GM12872 (cell line): Measurements from ENCODE around the gene CDC14B.

ENCODE experiments used
- TF ChIP-seq, protein P1 (sequence below): IDR thresholded peaks from 3 replicates; pipeline ENCODE4 v1.5.1; 2011; ENCODE audit warnings: low read depth, mild to moderate bottlenecking, low read length, moderate library complexity; ENCODE audit not compliant: insufficient read depth

Gene CDC14B

GRCh38 chr9:96509026-96509425 is 110.6 kb downstream of the CDC14B start:
- TF ChIP-seq, protein P1, sequence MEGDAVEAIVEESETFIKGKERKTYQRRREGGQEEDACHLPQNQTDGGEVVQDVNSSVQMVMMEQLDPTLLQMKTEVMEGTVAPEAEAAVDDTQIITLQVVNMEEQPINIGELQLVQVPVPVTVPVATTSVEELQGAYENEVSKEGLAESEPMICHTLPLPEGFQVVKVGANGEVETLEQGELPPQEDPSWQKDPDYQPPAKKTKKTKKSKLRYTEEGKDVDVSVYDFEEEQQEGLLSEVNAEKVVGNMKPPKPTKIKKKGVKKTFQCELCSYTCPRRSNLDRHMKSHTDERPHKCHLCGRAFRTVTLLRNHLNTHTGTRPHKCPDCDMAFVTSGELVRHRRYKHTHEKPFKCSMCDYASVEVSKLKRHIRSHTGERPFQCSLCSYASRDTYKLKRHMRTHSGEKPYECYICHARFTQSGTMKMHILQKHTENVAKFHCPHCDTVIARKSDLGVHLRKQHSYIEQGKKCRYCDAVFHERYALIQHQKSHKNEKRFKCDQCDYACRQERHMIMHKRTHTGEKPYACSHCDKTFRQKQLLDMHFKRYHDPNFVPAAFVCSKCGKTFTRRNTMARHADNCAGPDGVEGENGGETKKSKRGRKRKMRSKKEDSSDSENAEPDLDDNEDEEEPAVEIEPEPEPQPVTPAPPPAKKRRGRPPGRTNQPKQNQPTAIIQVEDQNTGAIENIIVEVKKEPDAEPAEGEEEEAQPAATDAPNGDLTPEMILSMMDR = no peak

DNA sequence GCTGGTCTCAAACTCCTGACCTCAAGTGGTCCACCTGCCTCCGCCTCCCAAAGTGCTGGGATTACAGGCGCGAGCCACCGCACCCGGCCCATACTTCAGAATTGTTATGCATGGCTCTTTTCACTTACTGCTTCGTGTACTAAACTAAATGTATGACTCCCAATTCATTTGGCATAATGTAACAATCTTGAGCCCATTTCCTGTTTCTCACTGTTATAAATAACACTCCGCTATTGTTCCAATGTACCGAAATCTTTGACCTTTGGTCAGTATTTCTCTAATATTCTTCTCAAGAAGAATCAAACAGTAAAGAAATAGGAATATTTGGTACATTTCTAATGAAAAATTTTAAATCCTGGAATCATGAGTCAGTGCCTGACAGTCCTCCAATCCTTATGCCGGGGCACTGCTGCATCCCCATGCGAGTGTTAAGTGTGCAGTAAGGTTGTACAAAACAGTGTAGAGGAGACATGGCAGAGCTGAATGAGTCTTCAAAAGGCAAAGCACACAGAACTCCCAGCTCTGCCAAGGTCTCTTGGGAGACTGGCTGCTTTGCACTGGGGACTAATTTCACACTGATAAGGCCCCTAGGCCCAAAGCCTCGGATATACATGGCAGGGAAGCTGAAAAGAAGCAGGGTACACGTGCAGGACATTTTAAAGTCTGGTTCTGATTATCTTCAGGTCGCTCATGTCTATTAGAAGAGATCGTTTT is 111.3 kb downstream of the CDC14B start:
- TF ChIP-seq, protein P1 = no peak

- TF ChIP-seq, protein P1 = no peak
Measured at GRCh38 chr9:96505316-96505991, 114.2 kb downstream of the CDC14B start.

DNA sequence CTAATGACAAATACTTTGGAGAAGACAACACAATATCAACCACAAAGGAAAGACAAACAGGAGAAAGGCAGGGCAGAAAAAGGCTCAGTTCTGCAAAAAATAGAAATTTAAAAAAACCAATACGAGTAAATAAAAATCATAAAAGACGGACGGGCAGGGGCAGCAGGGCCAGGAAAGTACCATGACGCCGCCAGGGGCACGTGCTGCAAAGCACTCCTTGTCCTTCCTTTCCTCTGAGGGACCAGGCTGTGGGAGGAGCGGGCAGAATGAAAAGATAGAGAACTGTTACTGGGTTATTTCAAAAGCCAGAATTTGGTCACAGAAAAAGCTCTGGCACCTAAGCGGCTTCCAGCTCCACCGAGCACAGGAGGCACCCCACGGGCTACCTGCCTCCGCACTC is 115.7 kb downstream of the CDC14B start:
- TF ChIP-seq, protein P1 = no peak

DNA sequence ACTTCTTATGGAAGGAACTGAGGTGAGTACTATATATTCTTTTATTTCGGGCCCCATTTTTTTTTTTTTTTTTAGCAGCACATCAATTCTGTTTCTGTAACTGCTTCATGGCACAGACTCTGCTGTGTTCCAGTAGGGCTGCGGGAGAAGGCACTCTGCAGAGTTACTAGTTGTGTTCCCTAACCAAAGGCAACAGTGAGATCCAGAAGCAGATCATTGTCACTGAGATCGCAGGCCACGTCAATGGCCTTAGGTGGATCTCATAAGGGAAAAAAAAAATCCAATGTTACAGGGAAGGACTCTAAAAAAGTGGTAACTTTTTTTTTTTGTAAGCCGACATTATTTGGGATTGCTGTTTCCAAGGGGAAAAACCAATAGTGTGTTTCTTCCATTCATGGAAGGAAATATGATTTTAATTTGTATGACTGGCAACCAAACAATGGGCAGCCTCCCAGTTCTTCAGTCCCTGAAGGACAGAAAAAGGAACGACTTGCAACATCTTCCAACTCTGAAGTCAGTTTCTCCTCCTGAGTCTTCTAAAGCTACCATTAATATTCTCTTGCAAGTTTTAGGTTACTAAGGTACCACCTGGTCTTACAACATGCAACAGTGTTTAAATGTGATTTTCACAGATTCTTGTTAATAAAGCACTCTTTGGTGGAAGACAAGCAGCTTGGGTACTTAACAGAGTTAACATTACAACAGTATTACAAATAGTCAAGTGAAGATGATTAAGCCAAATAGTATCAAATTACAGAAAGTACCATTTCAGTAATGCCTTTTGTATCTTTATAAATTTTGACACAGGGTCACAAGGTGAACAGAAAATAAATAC is 116.9 kb downstream of the CDC14B start:
- TF ChIP-seq, protein P1 = no peak

DNA sequence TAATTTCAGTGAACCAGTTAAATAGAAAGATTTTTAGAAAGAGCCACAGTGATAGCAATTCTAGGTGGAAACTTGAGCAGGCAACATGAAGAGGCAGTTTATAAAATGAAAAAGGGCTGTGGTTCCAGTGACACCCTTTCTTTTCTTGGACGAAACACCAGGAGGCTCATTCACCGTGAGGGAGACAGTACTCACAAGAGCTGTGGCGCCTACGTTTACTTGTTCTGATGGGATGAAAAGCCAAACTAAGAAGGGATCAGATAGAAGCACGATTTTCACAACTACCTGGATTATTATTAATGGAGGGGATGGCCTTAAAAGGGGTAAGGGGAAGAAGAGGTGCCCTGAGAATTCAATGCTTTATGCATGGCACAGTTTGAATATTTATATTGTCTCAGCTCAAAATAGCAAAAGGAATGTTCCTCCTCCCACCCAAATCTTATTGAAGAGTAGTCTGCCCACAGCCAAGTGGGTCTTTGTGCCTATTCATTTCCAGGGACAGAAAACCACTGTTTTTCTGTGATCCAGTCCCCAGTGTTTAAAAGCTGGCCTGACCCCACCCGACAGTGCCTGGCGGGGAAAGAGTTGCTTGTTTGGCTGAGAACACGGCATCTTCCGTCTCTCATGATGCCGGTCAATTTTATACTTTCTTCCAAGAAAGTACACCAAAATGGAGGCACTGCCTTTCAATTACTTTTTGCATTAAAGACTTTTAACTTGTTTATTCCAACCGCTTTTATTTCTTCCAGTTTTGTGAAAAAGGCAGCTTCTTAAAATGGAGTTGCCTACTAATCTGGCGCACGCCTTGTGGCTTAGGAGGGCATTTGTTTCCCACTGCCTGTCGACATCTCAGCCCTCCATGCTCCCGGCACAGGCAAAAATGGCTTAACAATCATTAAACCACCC is 117.8 kb downstream of the CDC14B start:
- TF ChIP-seq, protein P1 = no peak
